Rectal smooth muscle tissue (tissue), 1 donor: ENCODE measurements around the gene GPR157.
A peak's percentile ranks its signal among the peaks of the same experiment; 100 is the strongest.
"Not testable (repeated sequence)": the region's sequence is repeated elsewhere in the genome, so short reads cannot be mapped to it uniquely, and the experiment has no call there.

Experiments used
- H3K27ac ChIP-seq: one replicate; pipeline ENCODE4 v1.7.0; 2013; ENCODE audit warnings: low read depth, low read length, inconsistent platforms
- H3K27me3 ChIP-seq: one replicate; pipeline ENCODE4 v1.7.0; 2013; ENCODE audit warnings: low read length; ENCODE audit not compliant: control insufficient read depth, insufficient read depth
- H3K36me3 ChIP-seq: one replicate; pipeline ENCODE4 v1.7.0; 2013; ENCODE audit warnings: low read length; ENCODE audit not compliant: control insufficient read depth, insufficient read depth
- H3K4me1 ChIP-seq: one replicate; pipeline ENCODE4 v1.7.0; 2013; ENCODE audit warnings: low read length; ENCODE audit not compliant: control insufficient read depth, insufficient read depth
- H3K4me3 ChIP-seq: one replicate; pipeline ENCODE4 v1.7.0; 2013; ENCODE audit warnings: low read length
- H3K9ac ChIP-seq: one replicate; pipeline ENCODE4 v1.7.0; 2013; ENCODE audit warnings: low read length

The GPR157 gene

GRCh38 chr1:9143250-9143649 is 14.3 kb upstream of the GPR157 start:
- Histone ChIP-seq H3K4me3 (no peak overlapping the region), H3K9ac (no peak overlapping the region), H3K36me3 (no peaks in the 10 kb centered on the region), H3K27me3 (no peaks in the 10 kb centered on the region), H3K27ac (no peak overlapping the region), H3K4me1 (no peaks in the 10 kb centered on the region)

- H3K4me1 ChIP-seq = no peaks in the 10 kb centered on the region
- H3K9ac ChIP-seq = no peak overlapping the region
- no peaks in the 10 kb centered on the region for H3K36me3 ChIP-seq
- H3K27ac ChIP-seq = no peak overlapping the region
- no peak overlapping the region for H3K4me3 ChIP-seq
- H3K27me3 ChIP-seq = no peaks in the 10 kb centered on the region
These were observed 11.0 kb upstream of the GPR157 start for GRCh38 chr1:9139930-9140329.

- Histone ChIP-seq H3K4me3 (no peak overlapping the region), H3K9ac (no peak overlapping the region), H3K36me3 (no peaks in the 10 kb centered on the region), H3K27ac (no peak overlapping the region), H3K4me1 (no peaks in the 10 kb centered on the region), H3K27me3 (no peaks in the 10 kb centered on the region)
These were observed 8.0 kb upstream of the GPR157 start for GRCh38 chr1:9136932-9137331.

GRCh38 chr1:9135073-9135836 is 6.4 kb upstream of the GPR157 start:
- no peaks in the 10 kb centered on the region for H3K4me1 ChIP-seq
- no peak overlapping the region for H3K4me3 ChIP-seq
- H3K9ac ChIP-seq = no peak overlapping the region
- H3K36me3 ChIP-seq = no peaks in the 10 kb centered on the region
- no peaks in the 10 kb centered on the region for H3K27me3 ChIP-seq
- H3K27ac ChIP-seq = no peak overlapping the region

GRCh38 chr1:9133870-9134585 is 5.1 kb upstream of the GPR157 start:
- Histone ChIP-seq H3K27me3 (no peaks in the 10 kb centered on the region), H3K36me3 (no peaks in the 10 kb centered on the region), H3K27ac (no peak overlapping the region), H3K4me1 (peaks cover 2% of the 10 kb centered on the region), H3K9ac (no peak overlapping the region), H3K4me3 (no peak overlapping the region)

GRCh38 chr1:9129266-9130041 is 552 bp upstream of the GPR157 start:
- Histone ChIP-seq H3K27ac (peak overlapping the region; percentile 85), H3K9ac (peak overlapping the region; percentile 21)

GRCh38 chr1:9128166-9128519 is 759 bp downstream of the GPR157 start:
- Histone ChIP-seq H3K36me3 (no peaks in the 10 kb centered on the region), H3K27me3 (no peaks in the 10 kb centered on the region), H3K4me1 (peaks cover 2% of the 10 kb centered on the region), H3K4me3 (peak overlapping the region; percentile 68), H3K9ac (no peak overlapping the region), H3K27ac (no peak overlapping the region)

More at GRCh38 chr1:9129266-9130041, 552 bp upstream of the GPR157 start:
- peak overlapping the region; percentile 60 for H3K4me3 ChIP-seq
- H3K36me3 ChIP-seq = no peaks in the 10 kb centered on the region
- H3K27me3 ChIP-seq = no peaks in the 10 kb centered on the region
- H3K4me1 ChIP-seq = peaks cover 2% of the 10 kb centered on the region

GRCh38 chr1:9127395-9128165 is 1.3 kb downstream of the GPR157 start:
- no peaks in the 10 kb centered on the region for H3K36me3 ChIP-seq
- no peak overlapping the region for H3K9ac ChIP-seq
- peak overlapping the region; percentile 68 for H3K4me3 ChIP-seq
- no peaks in the 10 kb centered on the region for H3K27me3 ChIP-seq
- peaks cover 2% of the 10 kb centered on the region for H3K4me1 ChIP-seq
- H3K27ac ChIP-seq = no peak overlapping the region

- H3K4me1 ChIP-seq = peaks cover 2% of the 10 kb centered on the region
These were observed 2.4 kb downstream of the GPR157 start for GRCh38 chr1:9126511-9126910.

GRCh38 chr1:9125847-9126246 is 3.1 kb downstream of the GPR157 start:
- H3K4me3 ChIP-seq, H3K27ac ChIP-seq, H3K4me1 ChIP-seq: not testable (repeated sequence)

More at GRCh38 chr1:9126511-9126910, 2.4 kb downstream of the GPR157 start:
- Histone ChIP-seq H3K27ac (no peak overlapping the region), H3K36me3 (no peaks in the 10 kb centered on the region), H3K27me3 (no peaks in the 10 kb centered on the region), H3K9ac (no peak overlapping the region), H3K4me3 (no peak overlapping the region)

GRCh38 chr1:9125325-9125724 is 3.6 kb downstream of the GPR157 start:
- Histone ChIP-seq H3K36me3 (no peaks in the 10 kb centered on the region), H3K27ac (no peak overlapping the region), H3K4me1 (peaks cover 2% of the 10 kb centered on the region), H3K4me3 (no peak overlapping the region), H3K27me3 (no peaks in the 10 kb centered on the region), H3K9ac (no peak overlapping the region)

More at GRCh38 chr1:9125847-9126246, 3.1 kb downstream of the GPR157 start:
- H3K27me3 ChIP-seq, H3K36me3 ChIP-seq, H3K9ac ChIP-seq: not testable (repeated sequence)

GRCh38 chr1:9124389-9124788 is 4.5 kb downstream of the GPR157 start:
- not testable (repeated sequence) for H3K36me3 ChIP-seq, H3K27ac ChIP-seq, H3K4me1 ChIP-seq, H3K4me3 ChIP-seq, H3K9ac ChIP-seq, H3K27me3 ChIP-seq
